ENCODE data around the gene MIEF1.
A peak's percentile ranks its signal among the peaks of the same experiment; 100 is the strongest.
"Not testable (repeated sequence)": the region's sequence is repeated elsewhere in the genome, so short reads cannot be mapped to it uniquely, and the experiment has no call there.

Gene MIEF1

DNA sequence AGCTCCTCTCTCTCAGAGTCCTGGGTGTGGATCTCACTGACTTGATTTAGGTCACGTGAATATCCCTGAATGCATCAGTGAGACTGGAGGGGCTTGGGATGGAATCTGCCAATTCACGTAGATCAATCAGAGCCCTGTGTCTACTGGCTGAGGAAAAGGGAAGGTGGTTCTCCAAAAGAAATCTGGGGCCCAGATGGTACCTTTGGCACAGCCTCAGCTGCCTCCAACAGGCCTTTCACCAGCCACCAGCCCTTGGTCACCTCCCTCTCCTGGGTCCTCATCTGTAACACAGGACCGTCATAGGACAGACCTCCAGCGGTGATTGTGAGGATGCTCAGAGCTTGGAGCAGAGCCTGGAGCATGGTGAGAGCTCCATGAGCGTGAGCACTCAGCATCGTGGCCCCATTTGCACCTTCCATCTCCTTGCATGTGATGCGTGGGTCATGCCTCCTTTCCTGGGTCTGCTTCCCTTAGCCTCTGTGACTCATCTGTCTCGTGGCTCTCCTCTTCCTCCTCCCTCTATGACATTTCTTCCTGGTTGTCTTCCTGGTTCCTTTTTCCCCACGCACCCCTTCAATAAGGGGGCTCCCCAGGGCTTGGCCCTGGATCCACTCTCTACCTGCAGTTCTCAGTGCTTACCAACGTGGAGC is 7.5 kb upstream of the MIEF1 start:
- no peak for DNase-seq (ENCODE audit: insufficient read length)
- TF ChIP-seq POLR2AphosphoS5 (IDR thresholded peaks at IDR 0.05; ENCODE audit: low read depth, low read length) (no peak), POLR2A (IDR thresholded peaks at IDR 0.05; ENCODE audit: low read depth, low read length) (no peak), TAF1 (IDR thresholded peaks at IDR 0.05; ENCODE audit: borderline replicate concordance, low read depth, low read length) (no peak)
- FAIRE-seq, result no peak

DNA sequence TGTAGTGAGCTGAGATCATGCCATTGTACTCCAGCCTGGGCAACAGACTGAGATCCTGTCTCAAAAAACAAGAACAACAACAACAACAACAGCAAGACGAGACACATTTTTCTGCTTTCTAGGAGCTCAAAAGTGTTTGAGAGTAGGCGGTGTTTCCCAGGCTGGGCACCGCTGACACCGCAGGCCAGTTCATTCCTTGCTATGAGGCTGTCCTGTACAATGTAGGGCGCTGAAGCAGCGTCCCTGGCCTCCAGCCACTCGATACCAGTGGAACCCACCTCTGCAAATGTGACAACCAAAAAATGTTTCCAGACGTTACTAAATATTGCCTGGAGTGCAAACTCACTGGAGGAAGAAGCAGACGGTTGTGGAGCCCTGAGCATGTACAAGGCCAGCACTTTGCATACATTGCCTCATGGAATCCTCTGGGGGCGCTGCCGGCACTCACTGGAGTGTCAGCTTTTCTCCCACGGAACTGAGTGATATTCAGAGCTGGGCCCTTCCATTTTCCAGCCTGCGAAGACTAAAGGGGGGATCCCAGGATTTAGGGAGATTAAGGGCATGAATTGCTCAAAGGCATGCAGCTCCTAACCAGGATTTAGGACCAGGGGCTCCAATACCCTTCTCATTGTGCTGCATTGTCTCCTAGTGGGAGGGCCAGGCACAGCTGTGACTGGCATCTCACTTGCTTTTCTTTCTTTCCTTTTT is 5.8 kb upstream of the MIEF1 start:
- no peak for DNase-seq (ENCODE audit: insufficient read length)
- FAIRE-seq, result peak; percentile 77

DNA sequence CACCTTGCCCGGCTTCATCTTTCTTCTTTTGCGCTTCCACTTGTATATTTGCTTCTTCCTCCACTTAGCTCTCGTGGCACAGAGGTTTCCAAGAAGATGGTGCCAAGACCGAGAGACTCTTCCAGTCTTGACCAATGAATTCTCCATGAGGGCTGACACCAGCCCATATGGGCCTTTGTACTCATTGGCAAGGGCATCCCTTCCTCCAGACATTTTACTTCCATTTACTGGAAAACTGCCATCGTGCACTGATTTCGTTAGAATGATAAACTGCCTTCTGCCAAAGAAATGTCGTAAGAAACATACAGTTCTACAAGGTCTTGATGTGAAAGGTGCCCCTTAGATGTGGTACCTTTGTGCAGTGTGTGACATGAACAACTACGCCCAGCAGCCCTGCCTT is 4.7 kb upstream of the MIEF1 start:
- FAIRE-seq (no peak), DNase-seq (ENCODE audit: insufficient read length) (no peak)
- TF ChIP-seq TAF1 (IDR thresholded peaks at IDR 0.05; ENCODE audit: borderline replicate concordance, low read depth, low read length), result no peak
- no peak for TF ChIP-seq POLR2AphosphoS5 (IDR thresholded peaks at IDR 0.05; ENCODE audit: low read depth, low read length)
- no peak for TF ChIP-seq POLR2A (IDR thresholded peaks at IDR 0.05; ENCODE audit: low read depth, low read length)

More for the DNA sequence above, 5.8 kb upstream of the MIEF1 start:
- TF ChIP-seq POLR2A (IDR thresholded peaks at IDR 0.05; ENCODE audit: low read depth, low read length) (no peak), TAF1 (IDR thresholded peaks at IDR 0.05; ENCODE audit: borderline replicate concordance, low read depth, low read length) (no peak), POLR2AphosphoS5 (IDR thresholded peaks at IDR 0.05; ENCODE audit: low read depth, low read length) (no peak)

DNA sequence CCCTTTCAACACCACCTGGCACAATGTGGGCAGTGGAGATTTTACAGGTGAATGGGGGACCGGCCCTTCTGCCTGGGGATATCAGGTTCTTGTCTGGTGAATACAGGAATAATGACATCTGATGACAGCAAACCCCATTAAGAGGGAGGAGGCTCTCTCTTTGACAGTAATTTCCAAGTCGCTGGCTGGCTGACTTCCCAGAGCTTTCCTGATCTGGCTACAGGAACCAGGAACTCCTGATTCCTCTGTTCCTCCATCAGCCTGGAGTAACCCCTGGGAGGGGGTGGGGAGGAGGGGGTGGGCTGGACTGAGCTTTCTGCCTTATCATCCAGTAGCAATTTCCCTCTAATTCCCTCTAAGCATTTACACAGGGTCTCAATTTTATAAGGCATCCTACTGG is 3.7 kb upstream of the MIEF1 start:
- no peak for TF ChIP-seq TAF1 (IDR thresholded peaks at IDR 0.05; ENCODE audit: borderline replicate concordance, low read depth, low read length)
- TF ChIP-seq POLR2AphosphoS5 (IDR thresholded peaks at IDR 0.05; ENCODE audit: low read depth, low read length), result no peak
- TF ChIP-seq POLR2A (IDR thresholded peaks at IDR 0.05; ENCODE audit: low read depth, low read length), result no peak
- FAIRE-seq (no peak), DNase-seq (ENCODE audit: insufficient read length) (no peak)

DNA sequence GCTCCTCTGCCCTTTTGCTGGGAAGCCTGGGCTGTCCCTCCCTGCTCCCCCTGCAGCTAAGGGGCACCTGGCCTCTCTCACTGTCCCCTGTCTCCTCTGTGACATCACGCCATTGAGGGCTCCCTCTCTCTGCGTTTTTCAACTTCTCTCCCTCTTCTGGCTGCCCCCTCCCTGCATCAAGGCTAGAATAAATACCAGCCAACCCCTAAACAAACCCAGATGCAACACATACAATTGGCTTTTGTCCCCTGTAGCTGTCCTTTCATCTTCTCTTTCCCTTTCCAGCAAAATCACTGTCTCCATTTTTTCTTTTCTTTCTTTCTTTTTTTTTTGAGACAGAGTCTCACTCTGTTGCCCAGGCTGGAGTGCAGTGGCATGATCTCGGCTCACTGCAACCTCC is 3.3 kb upstream of the MIEF1 start:
- DNase-seq (ENCODE audit: insufficient read length), result no peak
- no peak for FAIRE-seq
- TF ChIP-seq POLR2A (IDR thresholded peaks at IDR 0.05; ENCODE audit: low read depth, low read length), result no peak
- TF ChIP-seq TAF1 (IDR thresholded peaks at IDR 0.05; ENCODE audit: borderline replicate concordance, low read depth, low read length), result no peak
- no peak for TF ChIP-seq POLR2AphosphoS5 (IDR thresholded peaks at IDR 0.05; ENCODE audit: low read depth, low read length)

DNA sequence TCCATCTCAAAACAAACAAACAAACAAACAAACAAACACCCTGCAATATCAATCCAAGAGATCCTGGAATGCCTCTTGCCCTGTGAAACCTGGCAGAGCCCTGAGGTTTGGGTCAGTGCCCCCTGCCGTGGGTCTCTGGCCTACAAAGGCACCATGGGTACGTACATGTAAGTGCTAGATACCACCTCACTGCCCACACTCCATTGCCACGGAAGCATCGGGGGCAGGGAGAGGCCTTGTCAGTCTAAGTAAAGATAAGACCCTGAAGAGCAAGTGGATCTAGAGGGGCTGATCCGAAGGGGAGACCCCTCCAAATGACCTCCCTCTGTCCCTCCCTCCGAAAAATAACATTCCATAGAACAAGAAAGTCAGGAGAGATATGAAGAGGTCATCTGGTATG is 2.0 kb upstream of the MIEF1 start:
- no peak for DNase-seq (ENCODE audit: insufficient read length)
- no peak for TF ChIP-seq POLR2AphosphoS5 (IDR thresholded peaks at IDR 0.05; ENCODE audit: low read depth, low read length)
- FAIRE-seq, result no peak

DNA sequence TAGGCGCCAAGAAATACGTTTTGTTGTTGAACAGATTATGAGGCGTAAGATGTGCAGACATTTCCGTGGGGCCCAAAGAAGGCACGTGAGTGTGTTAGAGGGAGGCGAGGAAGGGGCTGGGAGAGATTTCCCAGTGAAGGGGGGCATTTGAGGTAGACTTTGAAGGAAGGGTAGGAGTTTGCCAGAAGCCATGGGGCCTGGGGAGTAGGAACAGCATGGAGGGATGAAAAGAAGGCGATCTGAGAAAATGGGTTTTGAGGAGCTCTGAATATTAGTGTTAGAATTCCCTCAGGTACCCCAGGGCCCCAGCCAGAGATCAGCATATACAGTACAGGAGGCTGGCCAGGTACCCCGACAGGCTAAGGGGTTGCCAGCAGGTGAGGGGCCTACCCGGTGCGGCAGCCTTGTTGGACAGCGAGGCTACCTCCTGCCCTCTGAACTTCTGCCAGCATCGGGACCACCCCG is 414 bp upstream of the MIEF1 start:
- FAIRE-seq, result no peak
- TF ChIP-seq POLR2AphosphoS5 (IDR thresholded peaks at IDR 0.05; ENCODE audit: low read depth, low read length) (no peak), TAF1 (IDR thresholded peaks at IDR 0.05; ENCODE audit: borderline replicate concordance, low read depth, low read length) (no peak), POLR2A (IDR thresholded peaks at IDR 0.05; ENCODE audit: low read depth, low read length) (no peak)
- no peak for DNase-seq (ENCODE audit: insufficient read length)

DNA sequence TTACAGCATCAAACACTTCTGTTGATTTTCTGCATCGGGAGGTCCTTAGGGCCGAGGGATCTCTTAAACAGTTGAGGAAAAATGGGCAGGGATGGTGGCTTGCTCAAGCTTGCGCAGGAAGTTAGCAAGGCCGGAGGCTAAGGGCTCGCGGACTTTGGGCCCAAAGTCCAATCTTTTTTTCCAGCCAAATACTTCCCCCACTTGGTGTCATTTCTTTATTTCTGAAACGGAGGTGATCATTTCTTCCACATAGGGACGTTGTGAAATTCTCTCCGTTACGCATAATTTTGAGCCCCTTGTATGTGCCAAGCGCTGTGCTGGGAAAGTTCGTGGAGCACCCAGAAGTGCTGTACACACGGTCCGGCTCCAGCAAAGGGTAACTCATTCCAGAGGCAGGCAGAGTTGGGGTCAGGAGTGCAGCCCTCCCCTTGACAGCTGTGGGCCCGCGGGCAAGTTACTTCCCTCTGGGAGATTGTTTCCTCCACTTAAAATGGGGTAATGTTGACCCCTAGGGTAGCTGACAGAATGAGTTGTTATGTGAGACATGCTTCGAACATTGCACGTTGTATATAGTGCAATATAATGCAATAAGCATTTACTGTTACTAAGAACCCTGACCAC is 809 bp downstream of the MIEF1 start:
- TF ChIP-seq POLR2AphosphoS5 (IDR thresholded peaks at IDR 0.05; ENCODE audit: low read depth, low read length) (no peak), TAF1 (IDR thresholded peaks at IDR 0.05; ENCODE audit: borderline replicate concordance, low read depth, low read length) (no peak), POLR2A (IDR thresholded peaks at IDR 0.05; ENCODE audit: low read depth, low read length) (no peak)
- DNase-seq (ENCODE audit: insufficient read length) (no peak), FAIRE-seq (peak; percentile 67)

DNA sequence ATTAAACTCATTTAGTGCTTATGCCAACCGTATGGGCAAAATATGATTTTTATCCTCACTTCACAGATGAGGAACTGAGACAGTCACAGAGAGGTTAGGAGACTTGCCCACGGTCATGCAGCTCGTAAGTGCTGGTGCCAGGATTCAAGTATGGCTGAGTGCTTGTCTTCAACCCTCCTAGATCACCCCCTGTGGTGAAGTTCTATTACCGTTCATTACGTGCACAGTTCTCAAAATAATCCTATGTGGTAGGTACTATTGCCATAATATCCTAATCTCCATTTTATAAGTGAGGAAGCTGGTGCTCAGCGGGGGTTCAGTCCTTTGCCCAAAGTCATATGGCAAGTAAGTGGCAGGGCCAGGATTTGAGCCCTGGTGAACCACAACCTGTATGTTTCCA is 1.5 kb downstream of the MIEF1 start:
- no peak for TF ChIP-seq POLR2A (IDR thresholded peaks at IDR 0.05; ENCODE audit: low read depth, low read length)
- peak; percentile 81 for FAIRE-seq
- DNase-seq (ENCODE audit: insufficient read length), result no peak

DNA sequence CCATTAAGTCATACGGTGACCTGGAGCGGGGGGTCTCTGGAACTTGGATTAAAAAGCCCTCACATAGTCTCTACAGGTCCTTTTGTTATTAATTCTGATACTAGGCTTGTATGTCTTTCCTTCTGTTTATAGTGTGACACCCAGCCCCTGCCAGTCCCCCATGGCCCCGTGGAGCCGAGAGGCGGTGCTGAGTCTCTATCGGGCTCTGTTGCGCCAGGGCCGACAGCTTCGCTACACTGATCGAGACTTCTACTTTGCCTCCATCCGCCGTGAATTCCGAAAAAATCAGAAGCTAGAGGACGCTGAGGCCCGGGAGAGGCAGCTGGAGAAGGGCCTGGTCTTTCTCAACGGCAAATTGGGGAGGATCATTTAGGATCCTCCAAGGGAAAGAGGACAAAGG is 2.0 kb downstream of the MIEF1 start:
- FAIRE-seq (no peak), DNase-seq (ENCODE audit: insufficient read length) (no peak)
- TF ChIP-seq TAF1 (IDR thresholded peaks at IDR 0.05; ENCODE audit: borderline replicate concordance, low read depth, low read length), result no peak
- TF ChIP-seq POLR2A (IDR thresholded peaks at IDR 0.05; ENCODE audit: low read depth, low read length), result no peak
- TF ChIP-seq POLR2AphosphoS5 (IDR thresholded peaks at IDR 0.05; ENCODE audit: low read depth, low read length), result no peak

DNA sequence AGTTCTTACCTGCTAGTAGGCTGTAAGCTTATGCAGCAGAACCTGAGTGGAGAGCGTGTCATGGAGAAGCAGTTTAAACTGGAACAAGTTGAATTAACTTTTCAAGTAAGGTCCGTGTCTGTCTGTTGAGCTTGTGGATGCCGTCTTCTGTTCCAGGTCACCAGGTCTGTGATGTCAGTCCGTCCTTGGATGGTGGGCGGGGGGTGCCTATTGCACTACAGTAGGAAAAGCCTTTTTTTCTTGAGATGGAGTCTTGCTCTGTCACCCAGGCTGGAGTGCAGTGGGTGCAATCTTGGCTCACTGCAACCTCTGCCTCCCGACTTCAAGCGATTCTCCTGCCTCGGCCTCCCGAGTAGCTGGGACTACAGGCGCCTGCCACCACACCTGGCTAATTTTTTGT is 4.9 kb downstream of the MIEF1 start:
- FAIRE-seq; DNase-seq (ENCODE audit: insufficient read length): not testable (repeated sequence)

DNA sequence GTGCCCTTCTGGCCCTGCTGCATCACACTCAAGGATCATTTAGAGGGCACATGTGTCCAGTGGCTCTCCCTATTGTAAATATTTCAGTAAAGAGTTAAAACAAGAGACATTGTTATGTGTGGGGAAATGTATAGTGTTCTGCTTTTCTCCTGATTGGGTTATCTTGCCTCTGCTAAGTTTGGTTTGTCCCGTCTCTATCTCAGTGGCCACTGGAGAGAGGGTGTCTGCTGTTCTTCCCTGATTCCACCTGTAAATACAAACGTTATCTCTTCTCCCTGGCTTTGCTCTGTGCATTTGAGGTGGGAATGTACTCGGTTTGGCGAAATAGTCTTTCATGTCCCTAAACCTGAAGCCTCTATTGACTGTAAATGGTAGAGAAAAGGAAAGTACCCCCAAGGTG is 6.3 kb downstream of the MIEF1 start:
- no peak for DNase-seq (ENCODE audit: insufficient read length)
- TF ChIP-seq POLR2AphosphoS5 (IDR thresholded peaks at IDR 0.05; ENCODE audit: low read depth, low read length) (no peak), TAF1 (IDR thresholded peaks at IDR 0.05; ENCODE audit: borderline replicate concordance, low read depth, low read length) (no peak), POLR2A (IDR thresholded peaks at IDR 0.05; ENCODE audit: low read depth, low read length) (no peak)
- no peak for FAIRE-seq

All from GM12892 (cell line).